GM10266 (cell line): Measurements from ENCODE around the gene STON2.
"Not testable (repeated sequence)": the region's sequence is repeated elsewhere in the genome, so short reads cannot be mapped to it uniquely, and the experiment has no call there.

Source experiments
- DNase-seq: peaks from one replicate; pipeline ENCODE4 v3.0.0; 2012; ENCODE audit errors: extremely low spot score
- CTCF ChIP-seq: IDR thresholded peaks from 2 replicates; pipeline ENCODE4 v1.5.1; 2012; ENCODE audit warnings: mild to moderate bottlenecking, low read depth; ENCODE audit not compliant: control insufficient read depth, insufficient read depth; ENCODE audit errors: missing control alignments

Gene STON2

GRCh38 chr14:81256289-81256960, 143.7 kb downstream of the STON2 start:
- TF ChIP-seq CTCF = no peak
- DNase-seq = no peak

GRCh38 chr14:81252278-81252677, 147.8 kb downstream of the STON2 start:
- no peak for DNase-seq
- peak; percentile 3 for TF ChIP-seq CTCF

GRCh38 chr14:81247271-81247766, 152.8 kb downstream of the STON2 start:
- no peak for TF ChIP-seq CTCF
- no peak for DNase-seq

GRCh38 chr14:81246461-81247270, 153.5 kb downstream of the STON2 start:
- no peak for TF ChIP-seq CTCF
- no peak for DNase-seq

- TF ChIP-seq CTCF = no peak
- DNase-seq = no peak
Measured at GRCh38 chr14:81245771-81246170, 154.4 kb downstream of the STON2 start.

- not testable (repeated sequence) for DNase-seq
Measured at GRCh38 chr14:81244431-81244830, 155.7 kb downstream of the STON2 start.

- no peak for DNase-seq
- TF ChIP-seq CTCF = no peak
Measured at GRCh38 chr14:81243499-81243898, 156.6 kb downstream of the STON2 start.

- not testable (repeated sequence) for DNase-seq
Measured at GRCh38 chr14:81236849-81237248, 163.3 kb downstream of the STON2 start.
